Activated naive CD8-positive, alpha-beta T cell treated with anti-CD3 and anti-CD28 coated beads, Interleukin-2, amount 10 ng/mL, durations not matched to agents 7 days and 5 days (primary cell): ENCODE measurements around the gene LCAT. TPM values are rescaled to one million over a fixed set of nuclear protein-coding genes. Genes with fewer than 3 reads are reported as not detected.
A peak's percentile ranks its signal among the peaks of the same experiment; 100 is the strongest.

Source experiments
- ATAC-seq: fragments of 150-1000 bp; cut with Tn5 transposase; one replicate; pipeline ENCODE4 v1.10.0; 2021; ENCODE audit warnings: low read depth, moderate library complexity
- POLR2A ChIA-PET: fragments of 350-600 bp; sonication (Branson Sonifier 250); formaldehyde crosslinking; loops from one replicate; lab custom pipeline; 2021; ENCODE audit warnings: antibody characterized with exemption; lab: Charles Lee
- DNase-seq: peaks from one replicate; pipeline ENCODE4 v3.0.0; 2021
- H3K27ac Mint-ChIP-seq: one replicate; pipeline ENCODE4 v1.8.0; 2022; ENCODE audit warnings: mild to moderate bottlenecking, mixed read lengths
- H3K27me3 Mint-ChIP-seq: one replicate; pipeline ENCODE4 v1.8.0; 2022; ENCODE audit warnings: mild to moderate bottlenecking, moderate library complexity, mixed read lengths
- H3K36me3 Mint-ChIP-seq: one replicate; pipeline ENCODE4 v1.8.0; 2021; ENCODE audit warnings: mild to moderate bottlenecking, mixed read lengths
- H3K4me1 Mint-ChIP-seq: one replicate; pipeline ENCODE4 v1.8.0; 2021; ENCODE audit warnings: mixed read lengths
- H3K4me3 Mint-ChIP-seq: one replicate; pipeline ENCODE4 v1.8.0; 2022; ENCODE audit warnings: mild to moderate bottlenecking, moderate library complexity, mixed read lengths
- H3K9me3 Mint-ChIP-seq: one replicate; pipeline ENCODE4 v1.8.0; 2021; ENCODE audit warnings: mixed read lengths
- total RNA-seq, 2 experiments: library from RNA; stranded (reverse); gene quantifications; one replicate each; pipeline ENCODE4 v1.2.3, GENCODE V29; 2021

Gene LCAT
- total RNA-seq, 2 experiments from 2014 or later: 17.6 to 23.6 TPM

GRCh38 chr16:67893743-67894399 is 50.0 kb downstream of the LCAT start:
- Mint-ChIP-seq H3K4me1 (peaks cover 18% of the 10 kb centered on the region), H3K4me3 (peak overlapping the region; percentile 86), H3K27me3 (no peaks in the 10 kb centered on the region), H3K27ac (peak overlapping the region; percentile 96), H3K9me3 (no peaks in the 10 kb centered on the region), H3K36me3 (peaks cover 2% of the 10 kb centered on the region)
- DNase-seq: no peak
- no peak for ATAC-seq
- POLR2A ChIA-PET: interaction anchor here (1.1 to 2.8 kb wide), 3 partner anchors 40 to 60 kb away, joined by 3 to 13 read pairs (median 3); partner anchors contain the start of gene PSMB10

- Mint-ChIP-seq H3K36me3 (peaks cover 2% of the 10 kb centered on the region), H3K27ac (peak within 1 kb of the TSS; percentile 96), H3K4me1 (peaks cover 18% of the 10 kb centered on the region), H3K27me3 (no peaks in the 10 kb centered on the region), H3K4me3 (peak within 1 kb of the TSS; percentile 86), H3K9me3 (no peaks in the 10 kb centered on the region)
- DNase-seq (peak; percentile 89), ATAC-seq (peak; percentile 97)
- POLR2A ChIA-PET: interaction anchor here (0.5 to 2.8 kb wide), 9 partner anchors 16 to 401 kb away, joined by 3 to 13 read pairs (median 4); partner anchors contain the start of gene PSMB10
Observed at GRCh38 chr16:67892899-67893742, 50.8 kb downstream of the LCAT start, which contains the start of gene PSKH1. PSKH1 (plus strand) TSS chr16:67893254; CDS start chr16:67908750, 15,496 bp downstream.

- no peaks in the 10 kb centered on the region for H3K9me3 Mint-ChIP-seq
Observed at GRCh38 chr16:67892375-67892774, 51.5 kb downstream of the LCAT start.

More at GRCh38 chr16:67892375-67892774, 51.5 kb downstream of the LCAT start:
- DNase-seq (no peak), ATAC-seq (no peak)
- peaks cover 18% of the 10 kb centered on the region for H3K4me1 Mint-ChIP-seq
- POLR2A ChIA-PET: interaction anchor here (0.5 to 2.8 kb wide), 8 partner anchors 15 to 400 kb away, joined by 3 to 13 read pairs (median 5); partner anchors contain the start of gene PSMB10
- H3K27ac Mint-ChIP-seq: peak overlapping the region; percentile 82
- no peaks in the 10 kb centered on the region for H3K27me3 Mint-ChIP-seq
- H3K4me3 Mint-ChIP-seq: peak overlapping the region; percentile 86
- H3K36me3 Mint-ChIP-seq: peaks cover 2% of the 10 kb centered on the region

Other genes with a start within 250 kb of the LCAT start
- gene GFOD2, start 224.8 kb downstream of the LCAT start, total RNA-seq: 10 to 100 TPM; 12.5 to 14.2 TPM
- 10 to 100 TPM; 23.1 to 23.2 TPM for gene RANBP10, start 137.6 kb downstream of the LCAT start, total RNA-seq
- under 1 TPM in 1 of 2 experiments, not detected in 1; 0.40 TPM for gene TSNAXIP1, start 137.2 kb downstream of the LCAT start, total RNA-seq
- gene THAP11, start 101.8 kb downstream of the LCAT start, total RNA-seq: 10 to 100 TPM; 48.1 to 50.1 TPM
- 10 to 100 TPM; 88.4 TPM for gene NUTF2, start 97.2 kb downstream of the LCAT start, total RNA-seq
- 10 to 100 TPM; 84.0 to 90.7 TPM for gene CENPT, start 96.4 kb downstream of the LCAT start, total RNA-seq
- 100 to 1,000 TPM; 119 to 130 TPM for gene EDC4, start 71.1 kb downstream of the LCAT start, total RNA-seq
- 1 to 10 TPM; 2.1 to 3.1 TPM for gene NRN1L, start 59.2 kb downstream of the LCAT start, total RNA-seq
- gene PSKH1, start 50.9 kb downstream of the LCAT start, total RNA-seq: 10 to 100 TPM; 22.8 to 25.6 TPM
- gene CTRL, start 12.3 kb downstream of the LCAT start, total RNA-seq: 1 to 10 TPM; 4.9 to 7.2 TPM
- 100 to 1,000 TPM; 220 to 246 TPM for gene PSMB10, start 7.3 kb downstream of the LCAT start, total RNA-seq
- gene SLC12A4, start 24.5 kb upstream of the LCAT start, total RNA-seq: 10 to 100 TPM; 43.9 to 48.7 TPM
- under 1 TPM; 0.54 to 0.64 TPM for gene DPEP3, start 36.4 kb upstream of the LCAT start, total RNA-seq
- gene DPEP2, start 55.4 kb upstream of the LCAT start, total RNA-seq: 10 to 100 TPM; 27.5 to 28.6 TPM
- gene DPEP2NB, start 71.8 kb upstream of the LCAT start, total RNA-seq: not detected
- gene DDX28, start 79.1 kb upstream of the LCAT start, total RNA-seq: 10 to 100 TPM; 15.2 to 17.0 TPM
- 10 to 100 TPM; 21.1 to 25.2 TPM for gene DUS2, start 79.2 kb upstream of the LCAT start, total RNA-seq
- 100 to 1,000 TPM; 132 to 139 TPM for gene NFATC3, start 141.2 kb upstream of the LCAT start, total RNA-seq